Astrocyte (in vitro differentiated cells and primary cell): Measurements from ENCODE around the gene RICTOR.

Experiments used
- EZH2 ChIP-seq: IDR thresholded peaks from 2 replicates; pipeline ENCODE4 v1.6.1; 2012; ENCODE audit warnings: mild to moderate bottlenecking, low read length, inconsistent platforms; ENCODE audit not compliant: insufficient read depth
- TF ChIP-seq, protein P1 (sequence below): IDR thresholded peaks from 2 replicates; pipeline ENCODE4 v1.5.1; 2011; ENCODE audit warnings: low read depth, mild to moderate bottlenecking, inconsistent platforms, low read length, moderate library complexity; ENCODE audit not compliant: insufficient read depth

DNA sequence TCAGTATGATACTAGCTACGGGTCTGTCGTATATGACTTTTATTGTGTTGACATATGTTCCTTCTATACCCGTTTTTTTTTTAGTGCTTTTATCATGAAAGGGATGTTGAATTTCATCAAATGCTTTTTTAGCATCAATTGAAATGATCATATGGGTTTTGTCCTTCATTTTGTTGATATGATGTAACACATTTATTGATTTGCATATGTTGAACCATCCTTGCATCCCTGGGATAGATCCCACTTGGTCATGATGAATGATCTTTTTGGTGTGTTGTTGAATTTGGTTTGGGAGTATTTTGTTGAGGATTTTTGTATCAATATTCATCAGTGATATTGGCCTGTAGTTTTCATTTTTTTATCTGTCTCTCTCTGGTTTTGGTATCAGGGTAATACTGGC lies 177.4 kb downstream of the RICTOR start:
- TF ChIP-seq, protein P1, sequence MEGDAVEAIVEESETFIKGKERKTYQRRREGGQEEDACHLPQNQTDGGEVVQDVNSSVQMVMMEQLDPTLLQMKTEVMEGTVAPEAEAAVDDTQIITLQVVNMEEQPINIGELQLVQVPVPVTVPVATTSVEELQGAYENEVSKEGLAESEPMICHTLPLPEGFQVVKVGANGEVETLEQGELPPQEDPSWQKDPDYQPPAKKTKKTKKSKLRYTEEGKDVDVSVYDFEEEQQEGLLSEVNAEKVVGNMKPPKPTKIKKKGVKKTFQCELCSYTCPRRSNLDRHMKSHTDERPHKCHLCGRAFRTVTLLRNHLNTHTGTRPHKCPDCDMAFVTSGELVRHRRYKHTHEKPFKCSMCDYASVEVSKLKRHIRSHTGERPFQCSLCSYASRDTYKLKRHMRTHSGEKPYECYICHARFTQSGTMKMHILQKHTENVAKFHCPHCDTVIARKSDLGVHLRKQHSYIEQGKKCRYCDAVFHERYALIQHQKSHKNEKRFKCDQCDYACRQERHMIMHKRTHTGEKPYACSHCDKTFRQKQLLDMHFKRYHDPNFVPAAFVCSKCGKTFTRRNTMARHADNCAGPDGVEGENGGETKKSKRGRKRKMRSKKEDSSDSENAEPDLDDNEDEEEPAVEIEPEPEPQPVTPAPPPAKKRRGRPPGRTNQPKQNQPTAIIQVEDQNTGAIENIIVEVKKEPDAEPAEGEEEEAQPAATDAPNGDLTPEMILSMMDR = no peak
- TF ChIP-seq EZH2 = no peak
